ENCODE data around the gene ZNF23. TPM values are rescaled to one million over a fixed set of nuclear protein-coding genes. Genes with fewer than 3 reads are reported as not detected.

ZNF23 gene
- total RNA-seq, 1 donor from 2014 or later: 11.4 TPM

DNA sequence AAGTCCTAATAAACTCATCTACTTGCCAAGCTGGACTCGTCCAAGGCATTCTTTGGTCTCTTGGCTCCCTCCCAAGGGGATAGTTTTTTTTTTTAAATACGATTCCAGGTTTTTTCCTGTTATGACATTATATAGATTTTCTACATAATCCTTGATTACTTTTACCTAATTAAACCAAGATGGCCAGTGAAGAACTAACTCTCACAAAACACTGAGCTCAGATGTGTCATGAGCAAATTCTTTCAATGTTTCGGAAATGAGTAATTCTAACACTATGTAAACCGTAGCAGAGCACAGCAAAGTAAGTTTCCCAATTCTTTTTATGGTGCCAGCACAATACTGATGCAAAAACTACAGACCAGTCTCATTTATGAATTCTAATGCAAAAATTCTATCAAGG lies 1.8 kb downstream of the ZNF23 start:
- Mint-ChIP-seq H3K27me3 (no peaks in the 10 kb centered on the region), H3K27ac (no peak overlapping the region), H3K36me3 (ENCODE audit: insufficient read depth) (peaks cover 8% of the 10 kb centered on the region), H3K4me3 (ENCODE audit: low read depth) (peak overlapping the region; percentile 31), H3K4me1 (ENCODE audit: low read depth) (peaks cover 12% of the 10 kb centered on the region), H3K9me3 (ENCODE audit: low read depth) (no peaks in the 10 kb centered on the region)
- TF ChIP-seq CTCF (IDR thresholded peaks at IDR 0.05; ENCODE audit: unreplicated experiment): no peak
- no peak for DNase-seq (ENCODE audit: low spot score, unreplicated experiment)

- Mint-ChIP-seq H3K4me1 (ENCODE audit: low read depth) (peaks cover 12% of the 10 kb centered on the region), H3K36me3 (ENCODE audit: insufficient read depth) (peaks cover 15% of the 10 kb centered on the region), H3K9me3 (ENCODE audit: low read depth) (peaks cover 3% of the 10 kb centered on the region), H3K27ac (no peak overlapping the region), H3K27me3 (no peaks in the 10 kb centered on the region), H3K4me3 (ENCODE audit: low read depth) (no peak overlapping the region)
- no peak for TF ChIP-seq CTCF (IDR thresholded peaks at IDR 0.05; ENCODE audit: unreplicated experiment)
- DNase-seq (ENCODE audit: low spot score, unreplicated experiment): no peak
These were observed 2.5 kb downstream of the ZNF23 start for GRCh38 chr16:71459510-71459909.

- DNase-seq (ENCODE audit: low spot score, unreplicated experiment): no peak
- peaks cover 39% of the 10 kb centered on the region for H3K36me3 Mint-ChIP-seq (ENCODE audit: insufficient read depth)
- H3K27me3 Mint-ChIP-seq: no peaks in the 10 kb centered on the region
- peaks cover 4% of the 10 kb centered on the region for H3K4me1 Mint-ChIP-seq (ENCODE audit: low read depth)
- no peak overlapping the region for H3K4me3 Mint-ChIP-seq (ENCODE audit: low read depth)
- peaks cover 22% of the 10 kb centered on the region for H3K9me3 Mint-ChIP-seq (ENCODE audit: low read depth)
- no peak for TF ChIP-seq CTCF (IDR thresholded peaks at IDR 0.05; ENCODE audit: unreplicated experiment)
- no peak overlapping the region for H3K27ac Mint-ChIP-seq
These were observed 5.2 kb downstream of the ZNF23 start for GRCh38 chr16:71456801-71457200.

DNA sequence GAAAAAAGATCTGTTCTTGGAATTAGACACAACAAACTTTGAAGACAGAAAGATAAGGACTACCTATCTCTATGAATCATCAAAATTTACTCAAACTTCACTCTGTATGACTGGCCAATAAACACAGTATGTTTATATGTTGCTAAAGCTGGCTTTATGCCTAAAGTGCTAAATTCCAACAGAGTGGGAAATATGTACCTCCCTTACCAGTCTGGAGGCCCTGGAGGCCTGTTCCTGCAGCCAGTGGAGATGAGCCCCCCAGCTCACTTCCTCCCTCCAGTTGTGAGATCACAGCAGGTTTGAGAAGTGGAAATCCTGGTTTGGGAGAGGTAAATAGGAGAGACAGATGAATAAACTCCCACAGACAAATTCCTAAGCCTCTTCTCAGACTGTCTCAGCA lies 9.0 kb downstream of the ZNF23 start:
- DNase-seq (ENCODE audit: low spot score, unreplicated experiment): no peak
- no peak for TF ChIP-seq CTCF (IDR thresholded peaks at IDR 0.05; ENCODE audit: unreplicated experiment)
- Mint-ChIP-seq H3K4me3 (ENCODE audit: low read depth) (no peak overlapping the region), H3K27ac (no peak overlapping the region), H3K36me3 (ENCODE audit: insufficient read depth) (peaks cover 77% of the 10 kb centered on the region), H3K9me3 (ENCODE audit: low read depth) (peaks cover 50% of the 10 kb centered on the region), H3K4me1 (ENCODE audit: low read depth) (no peaks in the 10 kb centered on the region), H3K27me3 (no peaks in the 10 kb centered on the region)

- Mint-ChIP-seq H3K36me3 (ENCODE audit: insufficient read depth) (peaks cover 66% of the 10 kb centered on the region), H3K4me3 (ENCODE audit: low read depth) (no peak overlapping the region), H3K27ac (peak overlapping the region; percentile 7), H3K27me3 (no peaks in the 10 kb centered on the region), H3K9me3 (ENCODE audit: low read depth) (peaks cover 65% of the 10 kb centered on the region), H3K4me1 (ENCODE audit: low read depth) (no peaks in the 10 kb centered on the region)
- no peak for DNase-seq (ENCODE audit: low spot score, unreplicated experiment)
- TF ChIP-seq CTCF (IDR thresholded peaks at IDR 0.05; ENCODE audit: unreplicated experiment): no peak
These were observed 13.0 kb downstream of the ZNF23 start for GRCh38 chr16:71449020-71449419.
